Mesenchymal stem cell (in vitro differentiated cells and primary cell): Measurements from ENCODE around the gene LDLRAD3.

ENCODE experiments used
- DNase-seq: peaks from one replicate; pipeline ENCODE4 v3.0.0-alpha.2; 2013
- H2AFZ ChIP-seq: one replicate; pipeline ENCODE4 v1.6.1; 2013; ENCODE audit warnings: low read depth, mild to moderate bottlenecking, control low read depth, inconsistent platforms, low read length, moderate library complexity
- H2AK5ac ChIP-seq: 2 replicates; pipeline ENCODE4 v1.6.1; 2013; ENCODE audit warnings: low read length, moderate library complexity, mild to moderate bottlenecking, inconsistent platforms; ENCODE audit not compliant: severe bottlenecking
- H2BK120ac ChIP-seq: one replicate; pipeline ENCODE4 v1.6.1; 2013; ENCODE audit warnings: low read depth, mild to moderate bottlenecking, inconsistent platforms, low read length, moderate library complexity
- H2BK12ac ChIP-seq, 2 experiments: one replicate each; pipeline ENCODE4 v1.6.1; 2013; ENCODE audit warnings: inconsistent platforms in 2 of 2, low read length in 2 of 2, mild to moderate bottlenecking in 2 of 2, moderate library complexity in 2 of 2, control low read depth in 1 of 2
- H2BK15ac ChIP-seq: one replicate; pipeline ENCODE4 v1.6.1; 2013; ENCODE audit warnings: mild to moderate bottlenecking, low read depth, inconsistent platforms; ENCODE audit not compliant: poor library complexity, severe bottlenecking
- H2BK5ac ChIP-seq: 2 replicates; pipeline ENCODE4 v1.6.1; 2013; ENCODE audit warnings: low read depth, mild to moderate bottlenecking, low read length, control low read depth, inconsistent platforms; ENCODE audit not compliant: poor library complexity, severe bottlenecking
- H3K14ac ChIP-seq, 2 experiments: one replicate each; pipeline ENCODE4 v1.6.1; 2013; ENCODE audit warnings: inconsistent platforms in 2 of 2, low read length in 2 of 2, control low read depth in 1 of 2, mild to moderate bottlenecking in 1 of 2, moderate library complexity in 1 of 2
- H3K18ac ChIP-seq, 2 experiments: one replicate each; pipeline ENCODE4 v1.6.1; 2013; ENCODE audit warnings: inconsistent platforms in 2 of 2, low read length in 2 of 2, control low read depth in 1 of 2, low read depth in 1 of 2, mild to moderate bottlenecking in 1 of 2
- H3K23ac ChIP-seq, 2 experiments: one replicate each; pipeline ENCODE4 v1.6.1; 2013; ENCODE audit warnings: inconsistent platforms in 2 of 2, low read length in 2 of 2, mild to moderate bottlenecking in 2 of 2, moderate library complexity in 2 of 2, control low read depth in 1 of 2
- H3K27ac ChIP-seq: 2 replicates; pipeline ENCODE4 v1.5.1; 2013; ENCODE audit warnings: mild to moderate bottlenecking, moderate library complexity, low read length, control low read depth, inconsistent platforms; ENCODE audit not compliant: poor library complexity, severe bottlenecking
- H3K27me3 ChIP-seq, 2 experiments: 2 replicates each; pipeline versions ENCODE4 v1.6.1 to v1.7.0; 2013; ENCODE audit warnings: low read length in 2 of 2, mild to moderate bottlenecking in 2 of 2, moderate library complexity in 2 of 2, control low read depth in 1 of 2, inconsistent platforms in 1 of 2; ENCODE audit not compliant: control insufficient read depth in 1 of 2, insufficient read depth in 1 of 2
- H3K36me3 ChIP-seq, 2 experiments: 2 replicates each; pipeline versions ENCODE4 v1.6.1 to v1.7.0; 2013; ENCODE audit warnings: low read length in 2 of 2, control low read depth in 1 of 2, inconsistent platforms in 1 of 2, low read depth in 1 of 2, mild to moderate bottlenecking in 1 of 2; ENCODE audit not compliant: insufficient read depth in 2 of 2, control insufficient read depth in 1 of 2
- H3K4ac ChIP-seq, 2 experiments: one replicate each; pipeline ENCODE4 v1.6.1; 2013; ENCODE audit warnings: inconsistent platforms in 2 of 2, low read length in 2 of 2, mild to moderate bottlenecking in 2 of 2, moderate library complexity in 2 of 2, control low read depth in 1 of 2, low read depth in 1 of 2
- H3K4me1 ChIP-seq: 2 replicates; pipeline ENCODE4 v1.6.1; 2013; ENCODE audit warnings: low read depth, low read length, control low read depth; ENCODE audit not compliant: control insufficient read depth, insufficient read depth
- H3K4me2 ChIP-seq: 2 replicates; pipeline ENCODE4 v1.6.1; 2013; ENCODE audit warnings: low read length, mild to moderate bottlenecking, inconsistent platforms; ENCODE audit not compliant: poor library complexity, severe bottlenecking
- H3K4me3 ChIP-seq, 2 experiments: 2 replicates each; pipeline versions ENCODE4 v1.5.1 to v1.7.0; 2013; ENCODE audit warnings: low read length in 2 of 2, mild to moderate bottlenecking in 2 of 2, control low read depth in 1 of 2, low read depth in 1 of 2; ENCODE audit not compliant: insufficient read depth in 1 of 2
- H3K79me1 ChIP-seq: replicated peaks from 2 replicates; pipeline ENCODE4 v1.6.1; 2013; ENCODE audit warnings: mild to moderate bottlenecking, control low read depth, low read length, inconsistent platforms; ENCODE audit not compliant: poor library complexity, severe bottlenecking
- H3K9ac ChIP-seq: 2 replicates; pipeline ENCODE4 v1.7.0; 2013; ENCODE audit warnings: mild to moderate bottlenecking, low read length, moderate library complexity
- H3K9me3 ChIP-seq: 2 replicates; pipeline ENCODE4 v1.7.0; 2013; ENCODE audit warnings: mild to moderate bottlenecking, low read length; ENCODE audit not compliant: control insufficient read depth
- H4K8ac ChIP-seq: one replicate; pipeline ENCODE4 v1.6.1; 2013; ENCODE audit warnings: inconsistent platforms, mild to moderate bottlenecking, low read length, moderate library complexity
- H4K91ac ChIP-seq: one replicate; pipeline ENCODE4 v1.6.1; 2013; ENCODE audit warnings: mild to moderate bottlenecking, low read length, inconsistent platforms
- WGBS: methylation state at CpG from one replicate; pipeline ENCODE4 v1.1.7; 2013; ENCODE audit warnings: mixed read lengths; 5-methylcytosine and 5-hydroxymethylcytosine counted together

LDLRAD3 gene

GRCh38 chr11:35946766-35947165 is 2.9 kb downstream of the LDLRAD3 start:
- Histone ChIP-seq H3K27me3 (no peaks in the 10 kb centered on the region), H3K4me3 (no peak overlapping the region), H3K4me2 (no peak overlapping the region), H3K9ac (no peak overlapping the region), H3K36me3 (no peaks in the 10 kb centered on the region), H3K79me1 (peaks cover 38% of the 10 kb centered on the region), H3K18ac (no peak overlapping the region), H3K27ac (no peak overlapping the region), H3K14ac (no peak overlapping the region), H2AK5ac (no peak overlapping the region), H3K4me1 (peaks cover 10% of the 10 kb centered on the region), H3K23ac (no peak overlapping the region), H2BK15ac (no peak overlapping the region), H4K8ac (no peak overlapping the region), H3K4ac (no peak overlapping the region), H2BK120ac (no peak overlapping the region), H3K9me3 (no peaks in the 10 kb centered on the region), H4K91ac (no peak overlapping the region), H2AFZ (no peak overlapping the region), H2BK5ac (no peak overlapping the region), H2BK12ac (no peak overlapping the region)
- WGBS, result 45% methylated on average over 1 of the region's 3 CpGs
- DNase-seq, result no peak

GRCh38 chr11:35947437-35947836 is 3.6 kb downstream of the LDLRAD3 start:
- H2BK5ac ChIP-seq, result no peak overlapping the region
- H3K14ac ChIP-seq, result no peak overlapping the region
- H3K4me3 ChIP-seq, result no peak overlapping the region
- H4K91ac ChIP-seq, result no peak overlapping the region
- no peak overlapping the region for H2AK5ac ChIP-seq
- H4K8ac ChIP-seq, result no peak overlapping the region
- no peak overlapping the region for H2BK120ac ChIP-seq
- DNase-seq, result no peak
- WGBS, result 95% methylated on average over 4 of the region's 4 CpGs
- H3K4me1 ChIP-seq, result peaks cover 10% of the 10 kb centered on the region
- peaks cover 38% of the 10 kb centered on the region for H3K79me1 ChIP-seq
- H3K36me3 ChIP-seq, result no peaks in the 10 kb centered on the region
- no peak overlapping the region for H3K23ac ChIP-seq
- H3K27me3 ChIP-seq, result no peaks in the 10 kb centered on the region
- no peak overlapping the region for H3K4ac ChIP-seq
- no peak overlapping the region for H3K27ac ChIP-seq
- no peak overlapping the region for H3K9ac ChIP-seq
- no peak overlapping the region for H2AFZ ChIP-seq
- no peaks in the 10 kb centered on the region for H3K9me3 ChIP-seq
- no peak overlapping the region for H2BK12ac ChIP-seq
- H3K18ac ChIP-seq, result no peak overlapping the region
- no peak overlapping the region for H3K4me2 ChIP-seq
- no peak overlapping the region for H2BK15ac ChIP-seq

GRCh38 chr11:35949242-35949641 is 5.4 kb downstream of the LDLRAD3 start:
- Histone ChIP-seq H2BK5ac (no peak overlapping the region), H3K9ac (no peak overlapping the region), H2AK5ac (no peak overlapping the region), H2BK15ac (no peak overlapping the region), H3K27me3 (no peaks in the 10 kb centered on the region), H4K91ac (no peak overlapping the region), H3K4me3 (no peak overlapping the region), H3K4me1 (peaks cover 10% of the 10 kb centered on the region), H3K4ac (no peak overlapping the region), H3K27ac (no peak overlapping the region), H3K9me3 (no peaks in the 10 kb centered on the region), H2BK120ac (no peak overlapping the region), H3K4me2 (no peak overlapping the region), H3K36me3 (no peaks in the 10 kb centered on the region), H3K23ac (no peak overlapping the region), H3K18ac (no peak overlapping the region), H3K14ac (no peak overlapping the region), H3K79me1 (peaks cover 43% of the 10 kb centered on the region), H2AFZ (no peak overlapping the region), H4K8ac (no peak overlapping the region), H2BK12ac (no peak overlapping the region)
- no peak for DNase-seq
- WGBS, result 94% methylated on average over 3 of the region's 3 CpGs

- no peak overlapping the region for H3K4me3 ChIP-seq
- no peak overlapping the region for H3K14ac ChIP-seq
- H4K8ac ChIP-seq, result no peak overlapping the region
- H2BK5ac ChIP-seq, result no peak overlapping the region
- no peak overlapping the region for H2BK12ac ChIP-seq
- H3K4ac ChIP-seq, result no peak overlapping the region
- H4K91ac ChIP-seq, result no peak overlapping the region
- no peak overlapping the region for H2AFZ ChIP-seq
- H3K9me3 ChIP-seq, result no peaks in the 10 kb centered on the region
- no peak overlapping the region for H3K23ac ChIP-seq
- WGBS, result 97% methylated on average over 5 of the region's 5 CpGs
- no peaks in the 10 kb centered on the region for H3K36me3 ChIP-seq
- H3K18ac ChIP-seq, result no peak overlapping the region
- H3K79me1 ChIP-seq, result peaks cover 41% of the 10 kb centered on the region
- H2AK5ac ChIP-seq, result no peak overlapping the region
- H3K4me1 ChIP-seq, result peaks cover 5% of the 10 kb centered on the region
- no peak overlapping the region for H3K27ac ChIP-seq
- no peaks in the 10 kb centered on the region for H3K27me3 ChIP-seq
- no peak for DNase-seq
- no peak overlapping the region for H3K4me2 ChIP-seq
- no peak overlapping the region for H3K9ac ChIP-seq
- H2BK15ac ChIP-seq, result no peak overlapping the region
- H2BK120ac ChIP-seq, result no peak overlapping the region
Observed at GRCh38 chr11:35950082-35950481, 6.2 kb downstream of the LDLRAD3 start.
